Metanephros (tissue), 1 donor: ENCODE results near the gene PRORP. TPM values are rescaled to one million over a fixed set of nuclear protein-coding genes. Genes with fewer than 3 reads are reported as not detected.

Source experiments
- total RNA-seq: library from RNA; depleted of rRNA; stranded (reverse); fragments of >200 nt; gene quantifications from one replicate; pipeline ENCODE4 v1.2.3, GENCODE V29; 2014

PRORP gene
- 18.4 TPM for total RNA-seq

GRCh38 chr14:35121887-35122695, at the start of gene PRORP, which contains the start of gene PPP2R3C:
Gene PRORP, plus strand, starts transcription at chr14:35122552. Its CDS starts 694 bp downstream, at chr14:35123246.
Gene PPP2R3C, minus strand, starts transcription at chr14:35121990. Its CDS starts 31 bp downstream, at chr14:35121959.

Other genes with a start within 250 kb of the PRORP start
- 17.2 TPM for gene BAZ1A, start 247.2 kb upstream of the PRORP start, total RNA-seq
- gene SRP54, start 139.6 kb upstream of the PRORP start, total RNA-seq = 46.4 TPM
- gene FAM177A1, start 76.3 kb upstream of the PRORP start, total RNA-seq = 25.8 TPM
- 26.6 TPM for gene PPP2R3C, start 562 bp upstream of the PRORP start, total RNA-seq
- gene PSMA6, start 169.8 kb downstream of the PRORP start, total RNA-seq = 148 TPM